Psoas muscle (tissue), 8 donors: ENCODE results near the gene HSDL2. TPM values are rescaled to one million over a fixed set of nuclear protein-coding genes. Genes with fewer than 3 reads are reported as not detected.
A peak's percentile ranks its signal among the peaks of the same experiment; 100 is the strongest.

ENCODE experiments used
- ATAC-seq, 4 donors: fragments of 200-7000 bp; cut with Tn5 transposase; one replicate each; pipeline ENCODE4 v1.9.1; 2020; ENCODE audit warnings: moderate library complexity in 3 of 4, mild to moderate bottlenecking in 2 of 4
- DNase-seq, 2 donors: peaks; one replicate each; pipeline ENCODE4 v3.0.0-alpha.2; 2020
- H3K27ac ChIP-seq: fragments of 200-600 bp; one replicate; pipeline ENCODE4 v1.8.0; 2022
- H3K27me3 ChIP-seq, 3 donors: fragments of 200-600 bp in 1 of 3; one replicate each; pipeline versions ENCODE4 v1.6.1 to v1.8.0; 2013 to 2022; ENCODE audit warnings: low read length in 2 of 3, mild to moderate bottlenecking in 2 of 3, moderate library complexity in 1 of 3; ENCODE audit not compliant: insufficient read depth in 3 of 3
- H3K36me3 ChIP-seq, 2 donors: fragments of 200-600 bp in 1 of 2; one replicate each; pipeline versions ENCODE4 v1.6.1 to v1.8.0; 2013 to 2022; ENCODE audit warnings: low read depth in 1 of 2, mild to moderate bottlenecking in 1 of 2, moderate library complexity in 1 of 2; ENCODE audit not compliant: insufficient read depth in 1 of 2
- H3K4me1 ChIP-seq: fragments of 200-600 bp; one replicate; pipeline ENCODE4 v1.8.0; 2022
- H3K4me3 ChIP-seq: fragments of 200-600 bp; one replicate; pipeline ENCODE4 v1.8.0; 2022; ENCODE audit warnings: mild to moderate bottlenecking
- H3K9me3 ChIP-seq: fragments of 200-600 bp; one replicate; pipeline ENCODE4 v1.8.0; 2022
- WGBS, 3 donors: extraction: QIAGEN DNeasy Blood & Tissue Kit; methylation state at CpG; one replicate each; pipeline versions ENCODE4 v1.1.6 to v1.1.7; 2013; 5-methylcytosine and 5-hydroxymethylcytosine counted together
- intact Hi-C, 2 donors: fragments of 100-400 bp; cut with DNase I; formaldehyde crosslinking; loops; one replicate each; pipeline versions ENCODE4 v1.11.0 to v1.14.2; 2022
- polyA plus RNA-seq, 3 donors: library from polyadenylated mRNA; stranded (reverse); fragments of 200-250 nt; gene quantifications; one replicate each; pipeline ENCODE4 v1.2.3, GENCODE V29; 2013
- total RNA-seq, 4 donors: library from RNA; stranded (reverse); fragmentation: NEBNext Ultra II Directional in 2 of 4; extraction: Animal tissue kit (Norgen Biotek cat#: 25700) in 2 of 4; gene quantifications; one replicate each; pipeline versions ENCODE4 v1.2.1 to v1.2.4, GENCODE V29; 2021 to 2023
- TF ChIP-seq, protein P1 (sequence below): fragments of 200-600 bp; IDR thresholded peaks from one replicate; pipeline ENCODE4 v1.8.0; 2022; ENCODE audit warnings: antibody characterized with exemption
- donor health status: healthy with polysubstance abuse.
- donor health status: DM: no; HTN: no; CAD: no; lungs with moderate emphysema.
- donor health status: Bipolar disorder and iron deficiency.
- donor health status: healthy.
- donor health status: DM: yes; HTN: yes; CAD: no.
- donor health status: DM: no; HTN: no; CAD: no.
- donor health status: DM: no; HTN: no; CAD: no.
- donor health status: DM: yes; HTN: yes; CAD: no.

Gene HSDL2
- total and polyA plus RNA-seq, 7 donors, result 62.1 to 119 (median 86.8) TPM

DNA sequence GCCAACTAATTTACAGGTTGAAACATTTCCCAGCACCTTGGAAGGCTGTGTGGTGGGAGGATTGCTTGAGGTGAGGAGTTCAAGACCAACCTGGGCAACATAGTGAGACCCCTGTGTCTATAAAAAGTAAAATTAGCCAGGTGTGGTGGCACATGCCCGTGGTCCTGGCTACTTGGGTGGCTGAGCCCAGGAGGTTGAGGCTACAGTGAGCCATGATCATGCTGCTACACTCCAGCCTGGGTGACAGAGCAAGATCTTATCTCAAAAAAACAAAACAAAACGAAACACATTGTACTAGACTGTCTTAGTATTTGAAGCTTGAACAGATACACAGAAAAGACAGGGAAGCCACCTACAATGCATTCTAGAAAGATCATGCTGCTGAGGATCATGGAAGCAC is 2.8 kb upstream of the HSDL2 start:
- intact Hi-C loops, result loop anchor here in 1 of 2 donors (5.0 kb wide), 2 partner anchors 40 to 615 kb away; no protein-coding TSS in a partner anchor
- Histone ChIP-seq H3K27me3 (no peaks in the 10 kb centered on the region), H3K9me3 (no peaks in the 10 kb centered on the region), H3K4me3 (peak overlapping the region; percentile 75), H3K36me3 (no peaks in the 10 kb centered on the region), H3K4me1 (peaks cover 28% of the 10 kb centered on the region), H3K27ac (no peak overlapping the region)
- DNase-seq (no peak), ATAC-seq (no peak)
- TF ChIP-seq, protein P1, sequence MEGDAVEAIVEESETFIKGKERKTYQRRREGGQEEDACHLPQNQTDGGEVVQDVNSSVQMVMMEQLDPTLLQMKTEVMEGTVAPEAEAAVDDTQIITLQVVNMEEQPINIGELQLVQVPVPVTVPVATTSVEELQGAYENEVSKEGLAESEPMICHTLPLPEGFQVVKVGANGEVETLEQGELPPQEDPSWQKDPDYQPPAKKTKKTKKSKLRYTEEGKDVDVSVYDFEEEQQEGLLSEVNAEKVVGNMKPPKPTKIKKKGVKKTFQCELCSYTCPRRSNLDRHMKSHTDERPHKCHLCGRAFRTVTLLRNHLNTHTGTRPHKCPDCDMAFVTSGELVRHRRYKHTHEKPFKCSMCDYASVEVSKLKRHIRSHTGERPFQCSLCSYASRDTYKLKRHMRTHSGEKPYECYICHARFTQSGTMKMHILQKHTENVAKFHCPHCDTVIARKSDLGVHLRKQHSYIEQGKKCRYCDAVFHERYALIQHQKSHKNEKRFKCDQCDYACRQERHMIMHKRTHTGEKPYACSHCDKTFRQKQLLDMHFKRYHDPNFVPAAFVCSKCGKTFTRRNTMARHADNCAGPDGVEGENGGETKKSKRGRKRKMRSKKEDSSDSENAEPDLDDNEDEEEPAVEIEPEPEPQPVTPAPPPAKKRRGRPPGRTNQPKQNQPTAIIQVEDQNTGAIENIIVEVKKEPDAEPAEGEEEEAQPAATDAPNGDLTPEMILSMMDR, result no peak
- 66 to 74% (median 74%) methylated on average over 2 of the region's 2 CpGs for WGBS, 3 donors

DNA sequence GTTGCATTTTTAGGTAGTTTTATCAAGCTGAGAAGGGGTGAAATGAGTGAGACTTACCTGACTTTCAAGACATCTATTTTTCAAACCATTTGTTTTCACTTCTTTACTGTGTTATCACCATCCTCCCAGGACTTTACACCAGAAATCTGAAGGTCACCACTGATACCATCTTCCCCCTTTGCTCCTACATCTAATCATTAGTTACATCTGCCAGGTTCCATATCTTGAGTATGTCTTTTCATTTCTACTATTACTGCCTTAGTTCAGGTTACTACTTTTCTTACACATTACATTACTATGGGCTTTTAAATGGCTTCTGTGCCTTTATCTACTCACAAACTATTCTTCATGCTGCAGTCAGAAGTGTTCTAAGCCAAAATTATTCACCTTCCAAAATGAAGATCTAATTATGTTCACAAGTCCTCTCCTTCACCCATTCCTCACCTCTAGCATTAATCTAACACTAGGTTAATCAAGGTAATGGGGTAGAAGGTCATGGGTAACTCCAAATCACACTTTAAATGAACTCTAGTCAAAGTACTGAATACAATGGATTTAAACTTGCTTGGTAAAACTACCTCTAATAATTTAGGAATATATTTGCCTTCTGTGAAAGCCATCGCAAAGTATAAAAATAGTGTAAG is 2.1 kb upstream of the HSDL2 start:
- peak overlapping the region; percentile 96 for H3K27ac ChIP-seq
- H3K4me3 ChIP-seq, result peak overlapping the region; percentile 75
- H3K27me3 ChIP-seq, result no peaks in the 10 kb centered on the region
- TF ChIP-seq, protein P1, result no peak
- intact Hi-C loops, result loop anchor here in 1 of 2 donors (2.0 to 5.0 kb wide), 3 partner anchors 41 to 616 kb away; partner anchors contain the start of gene KIAA1958
- WGBS, 3 donors, result 70 to 81% (median 72%) methylated on average over 1 of the region's 1 CpG
- peaks cover 28% of the 10 kb centered on the region for H3K4me1 ChIP-seq
- no peak for DNase-seq
- no peaks in the 10 kb centered on the region for H3K36me3 ChIP-seq
- ATAC-seq, result no peak
- H3K9me3 ChIP-seq, result no peaks in the 10 kb centered on the region

DNA sequence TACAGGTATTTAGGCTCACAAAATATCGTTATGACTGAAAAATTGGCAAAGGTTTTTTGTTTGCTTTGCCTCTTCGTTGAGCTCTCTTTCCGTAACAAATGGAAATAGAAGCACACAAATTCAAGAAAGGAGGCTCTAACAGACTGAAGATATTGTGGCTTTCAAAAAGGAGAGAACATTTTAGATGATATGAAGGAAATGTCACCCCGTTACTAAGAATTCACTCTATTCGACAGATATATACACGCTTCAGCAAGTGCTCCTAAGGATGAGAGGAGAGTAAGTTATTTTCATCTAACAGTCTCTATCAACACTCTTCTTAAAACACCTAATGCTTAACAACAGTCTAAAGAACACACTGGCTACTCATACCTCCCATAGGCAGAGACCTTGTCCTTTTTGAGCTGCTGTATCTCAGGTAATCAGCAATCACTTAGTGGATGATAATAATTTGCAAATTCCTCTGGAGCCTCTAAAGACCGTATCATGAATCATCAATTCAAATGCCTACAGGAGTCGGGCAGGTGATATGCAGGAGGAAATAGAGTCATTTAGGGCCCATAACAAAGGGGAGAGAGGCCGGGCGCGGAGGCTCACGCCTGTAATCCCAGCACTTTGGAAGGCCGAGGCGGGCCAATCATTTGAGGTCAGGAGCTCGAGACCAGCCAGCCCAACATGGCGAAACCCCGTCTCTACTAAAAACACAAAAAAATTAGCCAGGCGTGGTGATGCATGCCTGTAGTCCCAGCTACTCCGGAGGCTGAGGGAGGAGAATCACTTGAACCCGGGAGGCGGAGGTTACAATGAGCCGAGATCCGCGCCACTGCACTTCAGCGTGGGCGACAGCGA is 1.4 kb upstream of the HSDL2 start:
- TF ChIP-seq, protein P1, result no peak
- 5 to 9% (median 6%) methylated on average over 27 of the region's 27 CpGs for WGBS, 3 donors
- ATAC-seq, result no peak
- Histone ChIP-seq H3K27me3 (no peaks in the 10 kb centered on the region), H3K9me3 (no peaks in the 10 kb centered on the region), H3K36me3 (no peaks in the 10 kb centered on the region), H3K4me1 (peaks cover 28% of the 10 kb centered on the region), H3K4me3 (peak overlapping the region; percentile 75), H3K27ac (peak overlapping the region; percentile 96)
- peak in 1 of 2 donors; percentile 53 for DNase-seq
- intact Hi-C loops, result loop anchor here in 1 of 2 donors (2.0 to 5.0 kb wide), 3 partner anchors 41 to 616 kb away; partner anchors contain the start of gene KIAA1958

DNA sequence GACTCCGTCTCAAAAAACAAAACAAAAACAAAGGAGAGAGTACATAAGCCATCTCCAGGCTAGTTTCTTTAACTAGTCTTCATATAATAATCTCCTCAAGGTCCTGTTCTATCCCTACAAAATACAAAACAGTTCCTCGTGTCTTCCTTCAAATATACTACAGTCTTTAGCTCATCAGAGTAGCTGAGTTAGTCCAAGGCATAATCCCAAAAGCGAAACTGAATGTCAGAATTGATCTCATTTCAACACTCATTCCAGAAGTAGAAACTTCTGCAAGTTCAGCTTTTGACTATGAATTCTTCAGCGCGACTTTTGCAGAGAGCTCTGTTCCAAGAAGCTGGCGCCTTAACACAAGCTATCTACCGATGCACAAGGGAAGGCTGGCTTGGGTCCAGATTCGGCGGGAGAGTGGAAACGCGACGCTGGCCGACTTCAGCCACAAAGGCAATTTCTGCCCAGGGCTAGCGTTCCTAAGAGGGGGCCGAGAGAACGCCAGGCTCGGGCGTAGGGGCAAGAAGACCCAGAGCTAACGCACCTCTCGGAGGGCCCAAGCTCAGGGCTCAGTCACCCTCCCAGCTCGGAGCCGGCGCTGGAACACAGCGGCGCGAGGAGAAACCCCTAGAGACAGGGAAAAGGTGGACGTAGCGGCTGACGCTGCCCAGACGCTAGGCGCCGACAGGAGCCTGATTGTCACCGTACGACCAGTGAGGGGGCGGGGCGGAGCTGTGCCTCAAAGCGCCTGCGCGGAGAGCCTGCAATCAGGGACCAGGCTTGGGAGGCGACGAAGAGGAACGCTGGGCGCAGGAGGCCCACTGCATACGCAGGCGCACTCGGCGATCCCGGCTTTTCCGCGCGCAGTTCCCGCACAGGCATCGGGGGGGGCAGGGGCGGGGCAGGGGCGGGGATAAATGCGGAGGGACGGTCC is 469 bp upstream of the HSDL2 start:
- H3K36me3 ChIP-seq, result no peaks in the 10 kb centered on the region
- H3K4me3 ChIP-seq, result peak overlapping the region; percentile 75
- peaks cover 32% of the 10 kb centered on the region for H3K4me1 ChIP-seq
- H3K27ac ChIP-seq, result peak overlapping the region; percentile 96
- H3K27me3 ChIP-seq, result no peaks in the 10 kb centered on the region
- WGBS, 3 donors, result 0 to 1% (median 0%) methylated on average over 48 to 57 of the region's 57 CpGs
- intact Hi-C loops, result loop anchor here (2.0 to 5.0 kb wide), 5 partner anchors 42 to 617 kb away; partner anchors contain the start of genes KIAA1958 (in 1 of the 2) and SNX30 (in 1 of the 2)
- DNase-seq (peak; percentile 100), ATAC-seq (peak; percentile 92 to 97 (median 96))
- H3K9me3 ChIP-seq, result no peaks in the 10 kb centered on the region
- TF ChIP-seq, protein P1, result no peak
